Measurements from ENCODE around the gene NFIX. TPM values are rescaled to one million over a fixed set of nuclear protein-coding genes. Genes with fewer than 3 reads are reported as not detected.

NFIX gene
- total and polyA plus RNA-seq, 2 donors (not counting 3 experiments of a cell fraction or from before 2014, with no cell fraction given) = 9.8 to 37.7 TPM

DNA sequence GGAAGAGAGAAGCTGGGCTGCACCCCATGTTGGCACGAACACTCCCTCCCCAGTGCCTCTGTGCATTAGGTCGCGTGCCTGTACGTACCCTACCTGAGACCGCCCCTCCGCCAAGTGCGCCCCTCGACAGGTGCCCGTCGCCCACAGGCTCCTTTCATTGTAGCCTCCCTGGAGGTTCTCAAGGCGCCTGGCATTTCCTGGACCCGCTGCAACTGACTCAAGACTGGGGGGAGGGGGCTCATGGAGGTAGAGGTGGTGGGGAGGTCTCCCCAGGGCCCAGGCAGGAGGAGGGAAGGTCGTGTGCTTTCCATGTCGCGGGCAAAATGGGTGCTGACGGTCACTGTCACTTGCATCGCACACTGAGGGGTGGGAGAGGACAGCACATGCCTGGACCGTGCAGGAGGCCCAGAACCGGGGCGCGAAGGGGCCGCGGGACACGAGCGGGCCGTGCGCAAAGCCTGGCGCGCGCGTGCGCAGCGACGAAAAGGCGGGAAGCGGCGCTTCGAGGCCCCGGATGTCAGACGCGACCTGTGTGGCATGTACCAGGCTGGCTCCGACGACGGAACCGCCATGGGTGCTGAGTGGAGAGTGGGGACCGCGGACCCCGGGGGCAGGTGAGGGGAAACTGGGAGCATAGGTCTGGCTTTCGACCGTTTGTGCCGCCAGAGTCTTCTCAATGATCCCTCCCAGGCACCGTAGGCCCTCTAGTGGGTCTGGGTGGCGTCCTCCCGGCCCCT lies 16.5 kb downstream of the NFIX start:
- no TSS peak for BruUV-seq (replicated peaks)
- Histone ChIP-seq H3K9ac (replicated peaks; ENCODE audit: extremely low read depth, insufficient read depth, low read length) (no peak overlapping the region), H3K36me3 (ENCODE audit: control insufficient read depth in 2 of 2, extremely low read depth in 1 of 2, insufficient read depth in 2 of 2, low read length in 2 of 2) (no peaks in the 10 kb centered on the region), H3K27ac (ENCODE audit: insufficient read depth, low read depth, low read length) (no peak overlapping the region), H3K4me3 (replicated peaks in 1 of 3; ENCODE audit: insufficient read depth in 1 of 3, low read depth in 1 of 3, low read length in 3 of 3) (no peak overlapping the region), H3K9me1 (replicated peaks; ENCODE audit: control insufficient read depth, extremely low read depth, insufficient read depth, low read length) (no peaks in the 10 kb centered on the region), H2AFZ (ENCODE audit: low read depth, low read length) (no peak overlapping the region), H3K27me3 (ENCODE audit: control insufficient read depth in 2 of 2, insufficient read depth in 2 of 2, low read length in 2 of 2) (peaks cover 0 to 12% of the 10 kb centered on the region in 2 experiments), H3K79me2 (ENCODE audit: control insufficient read depth, insufficient read depth, low read length) (no peaks in the 10 kb centered on the region), H3K9me3 (replicated peaks; ENCODE audit: control insufficient read depth, insufficient read depth, low read length) (no peaks in the 10 kb centered on the region), H3K4me1 (ENCODE audit: control insufficient read depth, extremely low read depth, insufficient read depth, low read length) (no peaks in the 10 kb centered on the region), H3K4me2 (ENCODE audit: insufficient read depth, low read length) (no peak overlapping the region), H4K20me1 (replicated peaks; ENCODE audit: control insufficient read depth, extremely low read depth, insufficient read depth, low read length) (no peaks in the 10 kb centered on the region)
- intact Hi-C loops (cut with micrococcal nuclease) = loop anchor here (2.0 kb wide), 1 partner anchor 15 kb away; no protein-coding TSS in a partner anchor
- DNase-seq (ENCODE audit: low read depth, low spot score) (no peak), FAIRE-seq (no peak)
- ChIA-PET POLR2A (no interaction called here), CTCF (interaction anchor here (1.2 kb wide), 1 partner anchor 49 kb away, joined by 5 read pairs; no protein-coding TSS in a partner anchor)
- TF ChIP-seq POLR2A (IDR thresholded peaks at IDR 0.05; ENCODE audit: low read depth, low read length) (no peak), EZH2 (IDR thresholded peaks at IDR 0.05; ENCODE audit: borderline replicate concordance, low read depth, low read length, severe bottlenecking) (peak; percentile 63)
- dilution Hi-C loops (cut with MboI; ENCODE audit: extremely low pct_ligation_motif_present, low sequenced_read_pairs) = no loop called here

GRCh38 chr19:13012390-13012689 lies 17.1 kb downstream of the NFIX start:
- POLR2A ChIA-PET = no interaction called here

More at GRCh38 chr19:13012390-13012689, 17.1 kb downstream of the NFIX start:
- no peaks in the 10 kb centered on the region for H4K20me1 ChIP-seq (replicated peaks; ENCODE audit: control insufficient read depth, extremely low read depth, insufficient read depth, low read length)
- H3K27ac ChIP-seq (ENCODE audit: insufficient read depth, low read depth, low read length) = no peak overlapping the region
- peaks cover 0 to 12% of the 10 kb centered on the region in 2 experiments for H3K27me3 ChIP-seq (ENCODE audit: control insufficient read depth in 2 of 2, insufficient read depth in 2 of 2, low read length in 2 of 2)
- H3K4me1 ChIP-seq (ENCODE audit: control insufficient read depth, extremely low read depth, insufficient read depth, low read length) = no peaks in the 10 kb centered on the region
- H3K9me3 ChIP-seq (replicated peaks; ENCODE audit: control insufficient read depth, insufficient read depth, low read length) = no peaks in the 10 kb centered on the region
- H3K4me3 ChIP-seq (replicated peaks in 1 of 3; ENCODE audit: insufficient read depth in 1 of 3, low read depth in 1 of 3, low read length in 3 of 3) = no peak overlapping the region
- dilution Hi-C loops (cut with MboI; ENCODE audit: extremely low pct_ligation_motif_present, low sequenced_read_pairs) (no loop called here), intact Hi-C loops (cut with micrococcal nuclease) (loop anchor here (2.0 kb wide), 1 partner anchor 16 kb away; no protein-coding TSS in a partner anchor)
- CTCF ChIA-PET = no interaction called here
- BruUV-seq (replicated peaks) = no TSS peak
- FAIRE-seq (no peak), DNase-seq (ENCODE audit: low read depth, low spot score) (no peak)
- H2AFZ ChIP-seq (ENCODE audit: low read depth, low read length) = no peak overlapping the region
- no peaks in the 10 kb centered on the region for H3K79me2 ChIP-seq (ENCODE audit: control insufficient read depth, insufficient read depth, low read length)
- H3K9ac ChIP-seq (replicated peaks; ENCODE audit: extremely low read depth, insufficient read depth, low read length) = no peak overlapping the region
- no peaks in the 10 kb centered on the region for H3K36me3 ChIP-seq (ENCODE audit: control insufficient read depth in 2 of 2, extremely low read depth in 1 of 2, insufficient read depth in 2 of 2, low read length in 2 of 2)
- TF ChIP-seq, protein P1, sequence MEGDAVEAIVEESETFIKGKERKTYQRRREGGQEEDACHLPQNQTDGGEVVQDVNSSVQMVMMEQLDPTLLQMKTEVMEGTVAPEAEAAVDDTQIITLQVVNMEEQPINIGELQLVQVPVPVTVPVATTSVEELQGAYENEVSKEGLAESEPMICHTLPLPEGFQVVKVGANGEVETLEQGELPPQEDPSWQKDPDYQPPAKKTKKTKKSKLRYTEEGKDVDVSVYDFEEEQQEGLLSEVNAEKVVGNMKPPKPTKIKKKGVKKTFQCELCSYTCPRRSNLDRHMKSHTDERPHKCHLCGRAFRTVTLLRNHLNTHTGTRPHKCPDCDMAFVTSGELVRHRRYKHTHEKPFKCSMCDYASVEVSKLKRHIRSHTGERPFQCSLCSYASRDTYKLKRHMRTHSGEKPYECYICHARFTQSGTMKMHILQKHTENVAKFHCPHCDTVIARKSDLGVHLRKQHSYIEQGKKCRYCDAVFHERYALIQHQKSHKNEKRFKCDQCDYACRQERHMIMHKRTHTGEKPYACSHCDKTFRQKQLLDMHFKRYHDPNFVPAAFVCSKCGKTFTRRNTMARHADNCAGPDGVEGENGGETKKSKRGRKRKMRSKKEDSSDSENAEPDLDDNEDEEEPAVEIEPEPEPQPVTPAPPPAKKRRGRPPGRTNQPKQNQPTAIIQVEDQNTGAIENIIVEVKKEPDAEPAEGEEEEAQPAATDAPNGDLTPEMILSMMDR (IDR thresholded peaks at IDR 0.05; ENCODE audit: extremely low read depth in 1 of 2, insufficient read depth in 1 of 2, low read depth in 1 of 2, low read length in 2 of 2) = no peak
- TF ChIP-seq FOS (IDR thresholded peaks at IDR 0.05; ENCODE audit: borderline replicate concordance, insufficient read depth, low read length) (no peak), POLR2A (IDR thresholded peaks at IDR 0.05; ENCODE audit: low read depth, low read length) (no peak), GATA2 (IDR thresholded peaks at IDR 0.05; ENCODE audit: insufficient read depth, insufficient read length, low read depth, low read length) (no peak), POLR2AphosphoS5 (IDR thresholded peaks at IDR 0.05; ENCODE audit: insufficient read depth, low read depth, low read length) (no peak), EZH2 (IDR thresholded peaks at IDR 0.05; ENCODE audit: borderline replicate concordance, low read depth, low read length, severe bottlenecking) (peak; percentile 45)
- H3K4me2 ChIP-seq (ENCODE audit: insufficient read depth, low read length) = peak overlapping the region; percentile 8
- H3K9me1 ChIP-seq (replicated peaks; ENCODE audit: control insufficient read depth, extremely low read depth, insufficient read depth, low read length) = no peaks in the 10 kb centered on the region

Data from endothelial cell of umbilical vein (primary cell).